Stimulated activated CD4-positive, alpha-beta T cell treated with anti-CD3 and anti-CD28 coated beads, Interleukin-15, amount 100 ng/mL, for 1 hour (primary cell): ENCODE measurements around the gene EPS8.
"Not testable (repeated sequence)": the region's sequence is repeated elsewhere in the genome, so short reads cannot be mapped to it uniquely, and the experiment has no call there.

Source experiments
- DNase-seq, 2 donors: peaks; one replicate each; pipeline ENCODE4 v3.0.0-alpha.2; 2020; ENCODE audit warnings: low read depth in 1 of 2, low spot score in 1 of 2

The EPS8 gene

DNA sequence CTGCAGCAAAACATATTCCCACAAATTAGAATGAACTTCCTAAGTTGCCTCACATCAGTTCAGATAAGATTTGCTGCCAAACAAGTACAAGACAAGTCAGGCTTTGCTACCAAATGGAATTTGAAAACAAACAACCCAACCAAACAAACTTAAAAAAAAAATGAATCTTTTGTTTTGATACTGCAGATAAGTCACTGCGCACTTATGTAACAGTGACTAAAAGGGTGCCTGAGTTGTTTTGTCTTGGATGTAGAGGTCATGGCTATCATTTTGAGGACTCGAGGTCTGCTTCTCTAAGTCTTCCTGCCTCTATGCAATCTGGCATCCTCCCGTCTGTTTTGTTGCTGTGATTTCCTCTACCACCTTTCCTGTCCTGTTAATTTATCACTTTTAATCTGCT lies 11.1 kb upstream of the EPS8 start:
- no peak for DNase-seq

GRCh38 chr12:15797818-15798217 lies 8.6 kb upstream of the EPS8 start:
- DNase-seq = no peak

DNA sequence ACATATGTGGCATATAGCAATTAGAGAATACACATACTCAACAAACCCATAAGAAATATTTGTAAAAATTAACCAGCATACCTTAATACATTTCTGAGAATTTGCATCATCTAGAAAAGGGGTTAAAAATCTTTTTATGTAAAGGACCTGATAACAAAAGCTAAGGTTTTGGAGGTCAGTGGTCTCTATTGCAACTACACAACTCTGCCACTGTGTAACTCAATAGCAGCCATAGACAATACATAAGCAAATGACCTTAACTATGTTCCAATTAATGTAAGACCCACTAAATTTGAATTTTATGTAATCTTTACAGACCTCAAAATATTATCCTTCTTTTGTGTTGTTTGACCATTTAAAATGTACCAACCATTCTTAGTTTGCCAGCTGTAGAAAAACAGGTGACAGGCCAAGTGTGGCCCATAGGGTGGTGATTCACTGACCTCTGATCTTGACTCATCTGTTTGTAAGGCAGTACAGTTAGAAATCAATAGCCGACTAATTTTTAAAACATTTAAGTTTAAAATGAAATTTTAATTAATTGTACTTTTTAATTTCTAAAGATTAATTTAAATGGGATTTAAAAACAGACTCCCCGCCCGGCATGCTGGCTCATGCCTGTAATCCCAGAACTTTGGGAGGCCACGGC lies 7.4 kb upstream of the EPS8 start:
- DNase-seq = no peak

DNA sequence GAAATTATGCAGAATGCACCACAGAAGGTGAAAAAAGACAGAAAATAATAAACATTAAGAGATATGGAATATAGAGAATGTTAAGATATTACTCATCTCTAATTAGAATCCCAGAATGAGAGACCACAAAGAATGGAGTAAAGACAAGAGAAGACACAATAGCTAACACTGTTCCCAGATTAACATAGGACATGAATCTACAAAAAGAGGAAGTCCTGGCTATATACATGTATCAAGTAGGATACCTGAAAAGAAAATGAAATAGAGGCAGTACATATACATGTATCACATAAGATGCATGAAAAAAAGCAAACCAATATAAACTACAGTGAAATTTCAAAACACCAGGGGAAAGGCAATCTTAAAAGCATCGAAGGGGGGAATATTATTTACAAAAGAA lies 5.6 kb upstream of the EPS8 start:
- DNase-seq = no peak

DNA sequence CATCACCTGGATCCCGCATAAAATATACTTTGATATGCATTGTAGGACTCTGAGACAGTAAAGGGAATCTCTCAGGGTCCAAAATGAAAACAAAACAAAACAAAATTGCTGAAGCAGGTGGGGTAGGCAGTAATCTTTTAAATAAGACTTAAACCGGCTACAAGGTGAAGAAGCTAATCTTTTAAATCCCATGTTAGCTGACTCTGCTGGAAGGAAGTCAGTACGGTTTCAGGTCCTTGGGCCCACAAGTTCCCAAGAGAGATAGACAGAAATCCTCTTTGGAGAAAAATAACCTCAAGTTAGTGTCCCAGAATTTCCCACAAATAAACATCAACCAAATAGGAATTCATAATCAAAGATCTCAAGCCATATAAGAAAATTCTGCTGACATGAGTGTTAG lies 5.0 kb upstream of the EPS8 start:
- DNase-seq = no peak

GRCh38 chr12:15788233-15789219 lies 662 bp downstream of the EPS8 start:
- peak; percentile 1 to 3 for DNase-seq

- DNase-seq = no peak
Measured at GRCh38 chr12:15787778-15788177, 1.4 kb downstream of the EPS8 start.

- DNase-seq = no peak
Measured at GRCh38 chr12:15786772-15787171, 2.4 kb downstream of the EPS8 start.

GRCh38 chr12:15783288-15783687 lies 5.9 kb downstream of the EPS8 start:
- no peak for DNase-seq

GRCh38 chr12:15782667-15783066 lies 6.5 kb downstream of the EPS8 start:
- DNase-seq = no peak

GRCh38 chr12:15779925-15780324 lies 9.3 kb downstream of the EPS8 start:
- no peak for DNase-seq

DNA sequence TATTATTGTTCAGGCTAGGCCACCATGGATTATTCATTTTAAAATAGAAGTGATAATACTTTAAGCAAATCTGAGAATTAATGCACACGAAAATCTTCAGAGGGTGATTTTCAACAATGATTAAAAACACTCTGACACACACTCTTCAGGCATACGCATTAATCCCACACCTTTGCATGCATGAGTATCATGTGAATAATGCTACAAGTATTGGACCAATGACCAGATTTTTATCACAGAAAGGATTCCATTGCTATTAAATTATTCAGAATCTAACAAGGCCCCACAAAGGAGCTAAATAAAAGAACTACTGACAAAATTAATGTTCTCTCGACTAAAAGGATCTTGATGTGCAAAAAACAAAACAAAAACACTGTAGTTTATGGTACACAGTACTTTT lies 11.1 kb downstream of the EPS8 start:
- DNase-seq = no peak

DNA sequence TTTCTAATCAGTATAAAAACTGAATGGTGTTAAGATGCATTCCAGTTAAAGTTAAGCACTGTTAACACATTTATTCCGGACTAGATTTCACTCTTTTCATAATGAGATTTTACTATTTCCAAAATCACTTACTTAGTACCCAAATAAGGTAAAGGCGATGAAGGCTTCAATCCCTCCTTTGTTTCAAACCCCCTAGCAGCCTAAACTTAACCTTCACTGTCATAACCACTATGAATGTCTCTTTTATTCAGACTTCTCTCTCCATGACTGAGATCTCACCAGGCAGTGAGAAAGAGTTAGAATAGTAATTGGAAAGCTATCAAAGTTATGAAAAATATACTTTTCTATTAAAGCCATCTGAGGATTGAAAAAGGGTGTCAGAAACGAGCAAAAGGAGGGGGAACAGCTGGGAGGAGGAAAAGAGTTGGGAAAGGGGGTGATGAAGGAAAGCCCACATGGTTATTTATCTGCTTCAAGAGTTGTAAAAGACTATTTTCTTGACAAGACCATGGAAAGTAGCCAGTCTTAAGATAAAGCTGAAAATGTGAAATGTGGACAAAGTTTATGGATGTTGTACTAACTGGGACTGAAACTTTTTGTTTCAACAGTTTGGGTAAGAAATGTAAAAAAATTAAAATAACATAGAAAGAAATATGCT lies 11.7 kb downstream of the EPS8 start:
- no peak for DNase-seq

DNA sequence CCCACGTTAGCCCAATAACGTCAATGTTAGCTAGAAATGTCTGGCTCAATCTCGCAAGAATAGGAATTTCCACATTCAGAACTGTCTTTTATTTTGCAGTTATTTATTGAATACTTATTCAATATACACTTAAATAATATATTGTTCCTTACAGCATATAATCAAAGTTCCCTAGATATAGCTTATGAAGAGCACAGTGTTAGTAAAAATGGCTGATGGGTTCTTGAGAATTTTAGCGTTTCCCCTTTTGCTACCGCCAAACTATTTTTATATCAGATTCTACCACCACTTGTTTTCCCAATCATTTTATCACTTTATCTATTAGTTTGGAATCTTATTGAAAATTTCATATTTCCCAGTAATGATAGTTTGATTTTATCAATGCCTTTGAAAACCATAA lies 12.7 kb downstream of the EPS8 start:
- no peak for DNase-seq

- DNase-seq = no peak
Measured at GRCh38 chr12:15774819-15775218, 14.4 kb downstream of the EPS8 start.

GRCh38 chr12:15772405-15773018 lies 16.7 kb downstream of the EPS8 start:
- DNase-seq = no peak

GRCh38 chr12:15770581-15770980 lies 18.6 kb downstream of the EPS8 start:
- no peak for DNase-seq

DNA sequence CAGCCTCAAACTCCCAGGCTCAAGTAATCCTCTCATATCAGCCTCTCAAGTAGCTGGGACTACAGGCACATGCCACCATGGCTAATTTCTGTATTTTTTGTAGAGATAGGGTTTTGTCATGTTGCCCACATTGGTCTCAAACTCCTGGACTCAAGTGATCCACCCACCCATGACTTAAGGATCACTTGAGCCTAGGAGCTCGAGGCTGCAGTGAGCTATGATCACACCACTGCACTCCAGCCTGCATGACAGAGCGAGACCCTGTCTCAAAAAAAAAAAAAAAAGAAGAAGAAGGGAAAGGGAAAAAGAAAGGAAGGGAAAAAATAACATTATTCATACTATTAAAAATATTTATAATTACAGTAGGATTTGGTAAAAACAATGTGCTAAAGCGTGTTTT lies 19.2 kb downstream of the EPS8 start:
- DNase-seq = no peak

GRCh38 chr12:15769586-15769985 lies 19.6 kb downstream of the EPS8 start:
- no peak for DNase-seq

DNA sequence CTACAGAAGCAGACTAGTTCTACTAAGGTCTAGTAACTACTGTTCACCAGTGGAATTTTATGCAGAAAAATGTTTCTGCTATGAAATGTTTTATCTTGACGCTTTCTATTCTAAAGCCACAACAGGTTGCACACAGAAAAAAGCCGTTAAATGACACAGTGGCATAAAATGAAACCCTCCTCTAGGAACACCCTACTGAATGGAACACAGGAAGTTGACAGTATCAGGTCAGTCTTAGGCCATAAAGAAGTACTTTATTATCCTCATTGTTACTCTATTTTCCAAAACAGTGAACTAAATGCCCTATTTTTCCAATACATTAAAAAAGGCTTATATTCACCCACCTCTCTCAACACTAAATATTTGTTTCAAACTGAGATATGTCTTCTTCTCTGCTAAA lies 21.9 kb downstream of the EPS8 start:
- DNase-seq = no peak

DNA sequence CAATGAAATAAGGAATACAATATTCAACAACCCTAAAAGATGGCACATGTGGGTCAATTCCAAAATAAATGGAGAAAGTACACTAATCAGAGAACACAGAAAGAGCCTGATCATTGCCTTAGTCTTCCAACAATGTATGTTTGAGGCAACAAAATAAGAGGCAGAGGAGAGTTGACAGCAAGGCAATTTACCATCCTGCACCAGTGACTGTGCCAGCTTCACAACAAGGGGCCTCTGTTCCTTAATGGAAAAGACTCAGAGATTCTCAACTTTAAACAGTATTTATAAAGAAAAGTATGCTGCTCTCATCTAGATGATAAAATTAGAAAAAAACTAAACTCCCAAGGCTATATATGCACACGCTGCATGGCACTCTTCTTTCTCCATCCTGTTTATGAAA lies 25.9 kb downstream of the EPS8 start:
- DNase-seq = no peak

DNA sequence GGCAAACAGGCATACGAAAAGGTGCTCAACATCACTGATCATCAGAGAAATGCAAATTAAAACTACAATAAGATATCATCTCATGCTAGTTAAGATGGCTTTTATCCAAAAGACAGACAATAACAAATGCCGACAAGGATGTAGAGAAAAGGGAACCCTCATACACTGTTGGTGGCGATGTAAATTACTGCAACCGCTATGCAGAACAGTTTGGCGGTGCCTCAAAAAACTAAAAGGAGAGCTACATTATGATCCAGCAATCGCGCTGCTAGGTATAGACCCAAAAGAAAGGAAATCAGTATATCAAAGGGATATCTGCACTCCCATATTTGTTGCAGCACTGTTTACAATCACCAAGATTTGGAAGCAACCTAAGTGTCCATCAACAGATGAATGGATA lies 27.0 kb downstream of the EPS8 start:
- not testable (repeated sequence) for DNase-seq
